Progenitor cell of endocrine pancreas (in vitro differentiated cells): Measurements from ENCODE around the gene AGRP. TPM values are rescaled to one million over a fixed set of nuclear protein-coding genes. Genes with fewer than 3 reads are reported as not detected.

ENCODE experiments used
- DNase-seq: peaks from one replicate; pipeline ENCODE4 v3.0.0; 2021; ENCODE audit warnings: low spot score; ENCODE audit not compliant: unreplicated experiment
- H3K27ac Mint-ChIP-seq: 2 replicates; pipeline ENCODE4 v1.8.0; 2021; ENCODE audit warnings: mild to moderate bottlenecking, moderate library complexity, mixed read lengths
- H3K27me3 Mint-ChIP-seq: 2 replicates; pipeline ENCODE4 v1.8.0; 2021; ENCODE audit warnings: mixed read lengths
- H3K36me3 Mint-ChIP-seq: 2 replicates; pipeline ENCODE4 v1.8.0; 2022; ENCODE audit warnings: mixed read lengths; ENCODE audit not compliant: insufficient read depth
- H3K4me1 Mint-ChIP-seq: 2 replicates; pipeline ENCODE4 v1.8.0; 2021; ENCODE audit warnings: low read depth, mixed read lengths
- H3K4me3 Mint-ChIP-seq: 2 replicates; pipeline ENCODE4 v1.8.0; 2021; ENCODE audit warnings: low read depth, mild to moderate bottlenecking, moderate library complexity, mixed read lengths
- H3K9me3 Mint-ChIP-seq: 2 replicates; pipeline ENCODE4 v1.8.0; 2021; ENCODE audit warnings: low read depth, mixed read lengths
- total RNA-seq: library from RNA; stranded (reverse); gene quantifications from 2 replicates; pipeline ENCODE4 v1.2.1, GENCODE V29; 2021
- TF ChIP-seq, protein P1 (sequence below): fragments of 200-600 bp; sonication (generic); IDR thresholded peaks from one replicate; pipeline ENCODE4 v1.5.0; 2021; ENCODE audit warnings: antibody characterized with exemption, mild to moderate bottlenecking; ENCODE audit not compliant: unreplicated experiment

Gene AGRP
- total RNA-seq, 1 donor from 2014 or later, result not detected

DNA sequence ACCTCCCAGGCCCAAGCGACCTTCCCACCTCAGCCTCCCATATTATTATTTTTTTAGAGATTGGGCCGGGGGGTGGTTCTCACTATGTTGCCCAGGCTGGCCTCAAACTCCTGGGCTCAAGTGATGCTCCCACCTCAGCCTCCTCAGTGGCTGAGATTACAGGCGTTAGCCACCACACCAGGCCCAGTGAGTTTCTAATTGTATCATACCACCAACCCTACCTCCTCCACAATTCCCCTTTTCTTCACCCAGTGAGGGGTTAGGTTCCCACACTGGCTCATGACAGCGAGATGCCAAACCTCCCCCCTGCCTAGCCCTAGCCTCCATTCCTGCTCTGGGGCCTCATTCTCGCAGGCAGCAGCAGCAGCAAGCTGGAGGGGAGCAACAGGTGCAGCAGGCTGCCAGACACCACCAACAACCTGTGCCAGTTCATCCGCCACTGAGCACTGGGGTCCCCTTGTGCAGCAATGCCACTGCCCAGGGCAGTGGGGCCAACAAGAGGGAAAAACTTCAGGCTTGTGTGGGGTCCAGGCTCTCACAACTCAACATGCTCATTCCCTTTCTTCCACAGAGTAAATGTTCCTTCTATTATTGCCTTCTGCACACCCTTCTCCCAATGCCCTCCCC lies 11.5 kb downstream of the AGRP start:
- Mint-ChIP-seq H3K4me3 (no peak overlapping the region), H3K4me1 (no peaks in the 10 kb centered on the region), H3K9me3 (no peaks in the 10 kb centered on the region), H3K27ac (no peak overlapping the region), H3K36me3 (peaks cover 2% of the 10 kb centered on the region), H3K27me3 (no peaks in the 10 kb centered on the region)
- DNase-seq, result no peak
- TF ChIP-seq, protein P1, sequence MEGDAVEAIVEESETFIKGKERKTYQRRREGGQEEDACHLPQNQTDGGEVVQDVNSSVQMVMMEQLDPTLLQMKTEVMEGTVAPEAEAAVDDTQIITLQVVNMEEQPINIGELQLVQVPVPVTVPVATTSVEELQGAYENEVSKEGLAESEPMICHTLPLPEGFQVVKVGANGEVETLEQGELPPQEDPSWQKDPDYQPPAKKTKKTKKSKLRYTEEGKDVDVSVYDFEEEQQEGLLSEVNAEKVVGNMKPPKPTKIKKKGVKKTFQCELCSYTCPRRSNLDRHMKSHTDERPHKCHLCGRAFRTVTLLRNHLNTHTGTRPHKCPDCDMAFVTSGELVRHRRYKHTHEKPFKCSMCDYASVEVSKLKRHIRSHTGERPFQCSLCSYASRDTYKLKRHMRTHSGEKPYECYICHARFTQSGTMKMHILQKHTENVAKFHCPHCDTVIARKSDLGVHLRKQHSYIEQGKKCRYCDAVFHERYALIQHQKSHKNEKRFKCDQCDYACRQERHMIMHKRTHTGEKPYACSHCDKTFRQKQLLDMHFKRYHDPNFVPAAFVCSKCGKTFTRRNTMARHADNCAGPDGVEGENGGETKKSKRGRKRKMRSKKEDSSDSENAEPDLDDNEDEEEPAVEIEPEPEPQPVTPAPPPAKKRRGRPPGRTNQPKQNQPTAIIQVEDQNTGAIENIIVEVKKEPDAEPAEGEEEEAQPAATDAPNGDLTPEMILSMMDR, result no peak

DNA sequence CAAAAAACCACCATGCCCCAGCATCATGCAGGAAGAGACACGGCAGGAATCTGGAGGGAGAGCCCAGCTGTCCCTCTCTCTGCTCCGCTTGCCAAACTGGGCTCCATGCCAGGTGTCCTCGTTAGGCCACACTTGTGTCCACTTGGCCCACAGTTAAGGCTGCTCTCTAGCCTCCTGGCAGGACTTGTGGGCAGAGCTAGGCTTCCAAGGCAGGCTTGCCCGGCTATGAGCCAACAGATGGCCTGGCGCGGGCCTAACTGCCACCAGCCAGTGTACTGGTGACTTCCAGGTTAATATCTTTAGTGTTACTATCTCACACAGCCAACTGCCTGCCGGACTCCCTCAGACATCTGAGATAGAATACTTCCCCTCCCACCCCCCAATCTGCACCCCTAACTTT lies 13.0 kb downstream of the AGRP start:
- H3K27ac Mint-ChIP-seq, result no peak overlapping the region
- no peak for DNase-seq
- H3K9me3 Mint-ChIP-seq, result no peaks in the 10 kb centered on the region
- H3K4me3 Mint-ChIP-seq, result no peak overlapping the region
- TF ChIP-seq, protein P1, result no peak
- H3K27me3 Mint-ChIP-seq, result no peaks in the 10 kb centered on the region
- peaks cover 3% of the 10 kb centered on the region for H3K4me1 Mint-ChIP-seq
- H3K36me3 Mint-ChIP-seq, result peaks cover 2% of the 10 kb centered on the region

GRCh38 chr16:67468731-67469130 lies 14.6 kb downstream of the AGRP start:
- TF ChIP-seq, protein P1, result no peak
- Mint-ChIP-seq H3K4me3 (no peak overlapping the region), H3K36me3 (peaks cover 2% of the 10 kb centered on the region), H3K27ac (no peak overlapping the region), H3K9me3 (no peaks in the 10 kb centered on the region), H3K4me1 (peaks cover 3% of the 10 kb centered on the region), H3K27me3 (no peaks in the 10 kb centered on the region)
- no peak for DNase-seq

- Mint-ChIP-seq H3K4me3 (no peak overlapping the region), H3K27ac (peak overlapping the region; percentile 81), H3K27me3 (no peaks in the 10 kb centered on the region), H3K9me3 (no peaks in the 10 kb centered on the region), H3K4me1 (peaks cover 3% of the 10 kb centered on the region), H3K36me3 (no peaks in the 10 kb centered on the region)
- TF ChIP-seq, protein P1, result no peak
- no peak for DNase-seq
These were observed 16.8 kb downstream of the AGRP start for GRCh38 chr16:67466581-67466980.

- Mint-ChIP-seq H3K4me3 (no peak overlapping the region), H3K36me3 (no peaks in the 10 kb centered on the region), H3K27me3 (no peaks in the 10 kb centered on the region), H3K9me3 (no peaks in the 10 kb centered on the region), H3K27ac (no peak overlapping the region), H3K4me1 (peaks cover 3% of the 10 kb centered on the region)
- TF ChIP-seq, protein P1, result no peak
- DNase-seq, result no peak
These were observed 18.8 kb downstream of the AGRP start for GRCh38 chr16:67464565-67464964.
